HG03060 (cell line): ENCODE data around the gene RBMS3.
"Not testable (repeated sequence)": the region's sequence is repeated elsewhere in the genome, so short reads cannot be mapped to it uniquely, and the experiment has no call there.

Source experiments
- ATAC-seq: cut with Tn5 transposase; IDR thresholded peaks from one replicate; pipeline ENCODE4 v1.9.1; 2021; ENCODE audit warnings: low read depth, moderate number of reproducible peaks; ENCODE audit not compliant: unreplicated experiment

Gene RBMS3

DNA sequence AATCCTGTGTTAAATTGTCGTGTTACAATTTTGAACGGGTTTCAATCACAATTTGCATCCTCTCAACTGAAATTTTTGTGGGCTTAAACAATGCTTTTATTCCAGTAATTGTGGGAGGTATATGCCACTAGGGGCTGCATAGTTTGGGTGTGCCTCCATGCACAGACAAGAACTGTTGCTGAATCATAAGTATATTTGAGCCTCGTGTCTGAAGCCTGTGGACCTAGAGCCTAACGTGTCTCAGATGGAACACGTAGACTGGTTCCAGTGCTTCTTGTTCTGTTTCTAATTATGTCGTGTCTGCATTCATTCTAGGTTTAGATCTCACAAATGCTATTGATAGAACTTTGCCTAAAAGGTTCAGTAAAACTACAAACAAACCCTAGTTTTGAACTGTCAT, 363.4 kb downstream of the RBMS3 start:
- no peak for ATAC-seq

DNA sequence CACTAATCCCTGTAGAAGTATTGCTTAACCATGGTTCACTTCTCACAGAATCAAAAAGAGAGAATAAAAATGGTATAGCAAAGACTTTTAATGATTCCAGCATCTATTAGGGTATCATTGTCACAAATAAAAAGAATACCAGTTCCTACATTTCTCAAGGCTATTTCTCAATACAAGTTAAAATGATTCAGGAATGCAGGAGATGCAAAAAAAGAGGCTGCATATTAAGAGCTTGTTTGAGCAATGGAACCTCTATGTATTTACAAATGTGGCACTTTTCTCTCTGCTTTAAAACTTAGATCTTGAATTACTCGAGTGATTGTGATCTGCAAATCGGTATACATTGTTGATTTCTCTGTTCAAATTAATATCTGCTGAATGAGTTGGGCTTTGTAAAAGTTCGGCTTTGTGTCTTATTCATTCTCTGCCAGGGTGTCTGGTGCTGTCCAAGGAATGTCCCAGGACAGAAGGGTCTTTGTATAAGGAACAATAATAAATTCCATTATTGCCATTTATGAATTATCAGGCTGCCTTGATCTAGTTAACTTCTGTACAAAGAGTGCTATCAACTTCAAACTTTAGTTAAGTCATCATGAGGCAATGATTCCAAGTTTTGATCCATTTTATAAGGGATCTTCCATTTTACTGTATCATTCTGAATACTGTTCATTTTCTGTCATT, 364.2 kb downstream of the RBMS3 start:
- no peak for ATAC-seq

DNA sequence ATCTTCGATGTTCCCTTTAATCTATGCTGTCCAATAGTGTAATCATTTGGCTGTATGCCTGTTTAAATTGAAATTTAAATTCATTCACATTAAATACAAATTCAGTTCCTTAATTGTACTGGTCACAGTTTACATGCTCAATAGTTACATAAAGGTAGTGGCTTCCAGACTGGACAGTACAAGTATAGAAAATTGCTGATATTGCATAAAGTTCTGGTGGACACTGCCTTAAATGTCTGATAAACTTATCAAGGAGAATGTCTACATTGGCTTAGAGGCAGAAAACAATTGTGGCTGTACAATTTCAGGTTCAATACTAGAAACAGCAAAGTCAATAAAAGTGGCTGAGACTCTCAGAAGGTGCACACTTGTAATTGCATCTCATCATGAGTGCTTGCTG, 365.2 kb downstream of the RBMS3 start:
- ATAC-seq = no peak

DNA sequence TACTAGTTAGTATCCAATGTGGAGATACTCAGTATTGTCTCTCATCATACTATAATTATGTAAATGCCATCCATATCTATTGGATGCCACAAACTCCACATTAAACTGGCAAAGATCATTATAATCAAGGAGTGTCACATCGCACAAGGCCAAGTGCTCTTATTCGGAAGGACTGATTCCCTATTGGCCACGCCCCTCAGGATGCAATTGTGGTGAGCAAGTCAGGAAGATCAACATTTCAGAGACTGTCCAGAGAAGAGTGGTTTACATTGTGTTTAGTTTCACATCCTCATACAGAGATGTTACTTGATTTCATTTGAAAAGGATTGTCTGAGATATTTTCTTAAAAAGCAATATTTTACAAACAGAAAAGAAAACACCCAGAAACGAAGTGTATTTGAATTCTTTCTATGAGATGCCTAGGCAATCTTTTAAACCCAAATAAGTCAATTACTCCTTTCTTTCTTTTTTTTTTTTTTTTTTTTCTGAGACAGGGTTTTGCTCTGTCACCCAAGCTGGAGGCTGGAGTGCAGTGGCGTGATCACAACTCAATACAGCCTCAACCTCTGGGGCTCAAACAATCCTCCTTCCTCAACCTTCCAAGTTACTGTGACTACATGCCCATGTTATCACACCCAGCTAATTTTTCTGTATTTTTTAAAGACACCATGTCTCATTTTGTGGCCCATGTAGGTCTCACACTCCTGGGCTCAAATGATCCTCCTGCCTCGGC, 369.1 kb downstream of the RBMS3 start:
- ATAC-seq = peak; percentile 93

DNA sequence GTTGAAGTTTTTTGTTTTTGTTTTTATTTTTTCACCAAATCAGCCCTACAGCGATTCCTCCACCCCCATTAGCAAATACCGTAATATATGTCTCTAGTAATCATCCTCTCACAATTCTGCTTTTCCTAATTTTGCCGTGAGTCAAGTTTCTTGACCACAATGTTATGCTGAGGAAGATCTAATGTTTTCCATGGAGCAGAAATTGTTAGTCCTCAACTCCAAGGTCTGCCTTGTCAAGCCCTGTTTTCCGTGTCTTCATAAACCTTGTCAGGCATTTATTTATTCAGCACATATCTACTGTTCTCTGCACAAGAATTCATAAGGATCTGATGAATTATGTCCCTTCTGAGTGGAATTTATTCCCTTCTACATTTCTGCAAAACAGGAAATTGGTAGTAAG, 372.8 kb downstream of the RBMS3 start:
- no peak for ATAC-seq

DNA sequence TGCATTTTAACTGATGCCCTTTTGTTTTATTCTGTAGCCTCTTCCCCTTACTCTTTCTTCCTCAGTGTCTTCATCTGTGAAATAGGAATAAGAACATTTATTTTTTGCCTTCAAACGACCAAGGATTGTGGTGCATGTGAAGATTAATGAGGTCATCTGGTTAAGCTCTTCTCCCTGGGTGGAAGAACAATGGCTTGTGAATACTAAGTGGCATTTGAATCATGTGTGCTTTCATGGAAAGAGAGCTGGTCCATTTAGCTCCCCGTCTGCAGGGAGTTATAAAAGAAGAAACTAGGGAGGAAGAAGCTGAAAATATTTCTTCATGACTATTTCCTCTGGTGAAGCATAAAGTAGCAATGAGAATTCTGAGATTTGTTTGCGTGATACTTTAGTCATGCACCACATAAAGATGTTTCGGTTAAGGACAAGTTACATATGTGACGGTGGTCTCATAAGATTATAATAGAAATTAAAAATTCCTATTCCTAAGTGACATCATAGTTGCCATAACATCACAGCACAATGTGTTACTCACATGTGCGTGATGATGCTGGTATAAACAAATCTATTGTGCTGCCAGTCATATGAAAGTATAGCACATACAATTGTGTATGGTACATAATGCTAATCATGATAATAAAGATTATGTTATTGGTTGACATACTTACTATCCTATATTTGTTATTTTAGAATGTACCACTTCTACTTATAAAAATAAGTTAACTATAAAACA, 374.3 kb downstream of the RBMS3 start:
- ATAC-seq = no peak

DNA sequence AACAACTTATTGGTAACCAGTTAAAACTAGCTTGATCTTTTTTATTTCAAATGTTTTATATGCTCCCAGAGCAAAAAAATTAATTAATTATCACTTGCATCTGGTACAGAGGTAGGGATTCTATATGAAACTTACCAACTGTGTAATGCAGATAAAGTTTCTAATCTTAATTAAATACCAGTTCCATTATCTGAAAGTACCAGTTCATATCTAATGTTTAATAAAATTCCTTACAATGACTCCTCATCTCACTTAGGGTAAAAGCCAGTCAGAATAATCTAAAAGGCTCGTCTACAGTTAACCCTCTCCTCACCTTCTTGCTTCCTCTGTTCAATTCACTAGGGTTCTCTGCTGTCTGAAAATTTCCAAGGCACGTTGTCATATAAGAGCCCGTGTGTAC, 384.8 kb downstream of the RBMS3 start:
- ATAC-seq = no peak

DNA sequence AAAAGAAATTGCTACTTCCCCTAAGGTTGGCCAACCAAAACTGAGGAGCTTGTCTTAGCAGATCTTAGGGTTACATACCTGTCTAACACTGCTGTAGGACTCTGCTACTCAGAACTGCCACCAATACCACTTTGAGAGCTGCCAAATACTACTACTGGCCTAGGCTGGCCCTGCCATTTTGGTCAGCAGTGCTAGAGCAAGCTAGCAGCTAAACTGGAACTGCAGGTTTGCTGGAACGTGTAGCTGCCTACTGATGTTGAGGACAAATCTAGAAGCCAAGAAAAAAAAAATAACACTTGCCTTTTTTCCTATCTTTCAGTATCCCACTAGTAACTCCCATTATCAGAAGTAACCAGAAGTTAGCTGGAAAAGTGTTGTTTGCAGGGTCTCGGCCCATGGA, 387.4 kb downstream of the RBMS3 start:
- ATAC-seq = no peak

DNA sequence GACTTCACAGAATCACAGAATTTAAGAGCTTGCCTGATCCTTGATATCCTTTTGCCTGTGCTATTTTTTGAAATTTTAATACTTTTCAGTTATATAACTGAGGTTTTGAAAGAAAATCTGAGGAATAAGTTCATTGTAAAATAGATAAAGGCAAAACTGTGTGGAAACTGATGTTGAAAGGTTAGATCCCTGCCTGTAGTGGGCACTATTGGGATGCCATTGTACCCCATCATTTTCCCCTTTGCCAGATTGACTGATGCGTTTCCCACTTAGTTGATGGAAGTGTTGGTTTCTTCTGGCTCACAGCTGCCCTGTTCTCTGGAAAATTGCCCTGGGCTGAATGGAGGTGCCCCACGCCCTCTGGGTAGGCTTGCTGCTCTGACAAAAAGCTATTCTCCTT, 387.9 kb downstream of the RBMS3 start:
- ATAC-seq = no peak

DNA sequence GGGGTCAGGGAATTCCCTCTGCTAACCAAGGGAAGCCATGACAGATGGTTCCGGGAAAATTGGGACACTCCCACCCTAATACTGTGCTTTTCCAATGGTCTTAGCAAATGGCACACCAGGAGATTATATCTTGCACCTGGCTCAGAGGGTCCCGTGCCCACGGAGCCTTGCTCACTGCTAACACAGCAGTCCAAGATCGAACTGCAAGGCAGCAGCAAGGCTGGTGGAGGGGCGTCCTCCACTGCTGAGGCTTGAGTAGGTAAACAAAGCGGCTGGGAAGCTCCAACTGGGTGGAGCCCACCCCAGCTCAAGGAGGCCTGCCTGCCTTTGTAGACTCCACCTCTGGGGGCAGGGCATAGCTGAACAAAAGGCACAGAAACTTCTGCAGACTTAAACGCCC, 389.6 kb downstream of the RBMS3 start:
- not testable (repeated sequence) for ATAC-seq

DNA sequence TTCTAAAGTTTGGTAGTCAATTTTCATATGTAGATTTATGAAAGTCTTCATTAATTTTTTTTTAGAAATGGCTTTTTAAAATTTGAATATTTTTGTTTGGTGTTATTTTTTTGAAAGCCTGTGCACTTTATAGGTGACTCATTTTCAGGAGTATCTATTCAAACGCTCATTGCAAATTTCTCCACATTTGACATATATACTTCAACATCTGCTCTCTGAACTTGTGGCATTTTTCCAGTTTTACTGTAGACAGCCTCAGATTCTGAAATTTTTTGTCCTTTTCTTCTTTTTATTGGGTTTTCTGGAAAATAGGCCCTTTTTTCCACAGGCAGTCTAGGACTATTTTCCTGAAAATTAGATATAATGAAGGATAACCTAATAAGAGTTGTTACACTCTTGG, 396.6 kb downstream of the RBMS3 start:
- no peak for ATAC-seq

DNA sequence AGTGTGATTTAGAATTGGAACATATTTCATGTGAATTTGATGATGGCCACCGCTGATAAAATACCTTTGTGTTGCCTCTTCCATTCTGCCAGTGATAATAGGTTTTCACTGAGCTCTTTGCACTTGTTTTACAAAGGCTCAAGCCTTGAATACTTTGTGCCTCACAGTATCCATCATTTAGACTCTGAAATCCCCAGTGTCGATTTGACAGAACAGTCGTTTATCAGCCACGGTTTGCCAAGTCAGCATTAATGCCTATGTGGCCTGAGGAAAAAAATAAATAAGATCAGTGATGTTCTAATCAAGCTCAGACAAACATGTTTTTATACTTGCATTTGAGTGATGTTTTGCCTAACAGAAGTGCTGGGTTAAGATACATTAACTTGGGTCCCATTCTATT, 399.1 kb downstream of the RBMS3 start:
- ATAC-seq = no peak

DNA sequence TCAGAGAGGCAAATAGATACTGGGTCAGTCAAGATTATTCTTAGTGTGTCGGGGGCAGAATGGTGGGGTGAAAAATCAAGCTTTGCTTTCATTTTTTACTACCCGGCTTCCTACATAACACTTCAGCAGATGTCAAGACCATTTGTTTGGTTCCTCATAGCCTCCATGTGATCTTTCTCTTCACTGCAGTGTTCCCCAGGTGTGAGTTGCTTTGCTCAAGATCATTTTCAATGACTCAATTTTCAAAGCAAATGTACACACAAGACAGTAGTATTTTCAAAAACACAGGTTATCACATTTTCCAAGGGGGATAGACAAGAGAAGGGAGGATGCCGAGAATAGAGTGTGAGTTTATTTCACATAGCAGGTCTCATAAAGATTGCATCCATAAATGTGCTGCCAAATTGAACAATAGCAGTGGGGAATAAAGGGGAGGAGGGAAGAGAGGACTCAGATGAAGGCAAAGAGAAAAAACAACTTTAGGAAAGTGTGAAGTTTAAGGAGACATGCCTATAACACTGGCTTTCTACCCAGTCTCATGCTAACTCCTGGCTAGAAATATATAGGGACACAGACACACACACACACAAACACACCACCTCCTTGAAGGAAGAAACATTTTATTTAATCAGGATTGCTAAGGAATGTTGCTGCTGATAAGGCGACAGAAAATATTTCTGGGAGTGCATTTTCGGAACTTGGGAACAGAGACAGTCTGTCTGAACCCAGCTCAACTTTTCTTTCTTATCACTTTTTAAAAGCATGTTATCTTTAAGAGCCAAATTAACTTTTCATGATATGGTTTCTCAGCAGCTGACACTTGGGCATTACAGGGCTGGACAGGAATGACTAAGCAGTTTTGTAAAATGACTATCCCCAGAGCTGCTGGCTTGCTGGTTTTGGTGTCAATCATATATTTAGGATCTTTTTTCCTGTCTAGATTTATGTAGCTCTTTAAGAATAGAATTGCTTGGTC, 402.4 kb downstream of the RBMS3 start:
- peak; percentile 49 for ATAC-seq

DNA sequence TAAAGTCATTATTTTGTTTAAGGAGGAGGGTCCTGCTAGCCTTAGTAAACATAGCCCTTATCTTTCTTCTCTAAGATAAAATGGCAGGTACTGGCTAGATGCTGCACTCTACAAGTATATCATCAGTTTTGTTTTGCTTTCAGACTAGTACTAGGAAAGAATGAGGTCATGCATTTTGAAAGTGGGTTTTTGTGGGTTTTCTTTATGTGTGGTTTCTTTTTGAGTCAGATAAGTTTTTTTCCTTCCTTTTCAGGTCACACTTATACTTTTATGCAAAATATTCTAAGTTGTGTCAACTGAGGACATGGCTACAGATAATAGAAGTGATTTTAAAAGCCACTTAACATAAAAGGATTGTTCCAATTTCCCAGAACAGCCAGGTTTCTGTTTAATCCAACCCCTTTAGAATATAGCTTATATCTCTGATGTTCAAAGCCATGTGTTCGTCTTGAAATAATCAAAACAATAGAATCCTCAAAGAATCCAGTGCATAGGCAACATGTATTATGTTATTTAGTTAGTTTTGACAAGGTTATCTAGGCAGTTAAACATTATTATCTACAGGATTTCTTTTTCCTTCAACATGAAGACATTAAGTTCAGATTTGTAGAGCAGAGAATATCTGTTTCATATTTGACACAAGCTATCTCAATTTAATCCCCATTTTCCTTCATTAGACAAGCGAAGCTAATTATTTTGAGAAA, 406.2 kb downstream of the RBMS3 start:
- ATAC-seq = peak; percentile 98

DNA sequence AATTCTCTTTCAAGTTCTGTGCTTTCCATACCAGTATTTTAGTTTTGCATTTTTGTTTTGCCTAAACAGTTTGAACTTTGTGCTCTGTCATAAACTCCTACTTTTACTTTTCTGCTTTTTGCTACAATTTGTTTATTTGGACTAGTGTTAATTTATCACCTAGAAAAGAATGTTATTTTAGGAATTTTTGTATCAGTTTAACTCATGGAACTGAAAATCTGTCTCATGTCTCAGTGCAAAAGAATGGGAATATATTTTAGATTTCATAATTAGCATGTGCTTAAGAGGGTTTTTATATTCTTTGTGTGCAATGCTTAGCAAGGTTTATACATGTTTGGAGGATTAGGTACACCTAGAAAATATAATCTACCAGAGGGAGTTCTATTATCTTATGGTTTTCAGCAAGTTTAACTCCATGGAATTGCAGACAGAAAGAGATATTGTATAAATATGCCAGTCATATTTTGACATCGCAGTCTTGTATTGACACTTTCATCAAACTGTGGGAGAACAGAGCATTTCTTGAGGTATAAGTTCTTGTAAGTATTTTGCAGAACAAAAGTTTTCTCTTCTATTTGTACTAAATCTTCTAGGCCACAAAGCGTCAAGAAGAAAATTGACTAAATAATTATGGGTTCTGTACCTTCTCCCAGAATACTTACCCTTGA, 409.9 kb downstream of the RBMS3 start:
- ATAC-seq = no peak

DNA sequence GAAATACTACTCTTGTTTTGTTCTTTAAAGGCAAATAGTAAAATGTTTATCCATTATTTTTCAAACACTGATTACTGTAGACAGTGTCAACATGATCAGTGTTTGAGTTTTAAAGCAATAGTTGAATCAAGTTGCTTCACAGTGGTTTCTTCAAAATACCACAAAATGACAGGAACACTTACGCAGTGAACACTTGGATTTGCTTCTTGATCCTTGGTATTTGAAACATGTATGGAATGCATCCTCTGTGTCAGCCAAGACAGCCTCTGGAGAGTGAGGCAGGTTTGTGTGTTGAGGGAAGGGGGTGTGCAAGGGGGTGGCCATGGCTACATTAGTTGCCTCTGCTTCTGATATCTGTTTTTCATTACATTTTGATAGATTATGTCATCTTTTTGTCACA, 413.0 kb downstream of the RBMS3 start:
- no peak for ATAC-seq

DNA sequence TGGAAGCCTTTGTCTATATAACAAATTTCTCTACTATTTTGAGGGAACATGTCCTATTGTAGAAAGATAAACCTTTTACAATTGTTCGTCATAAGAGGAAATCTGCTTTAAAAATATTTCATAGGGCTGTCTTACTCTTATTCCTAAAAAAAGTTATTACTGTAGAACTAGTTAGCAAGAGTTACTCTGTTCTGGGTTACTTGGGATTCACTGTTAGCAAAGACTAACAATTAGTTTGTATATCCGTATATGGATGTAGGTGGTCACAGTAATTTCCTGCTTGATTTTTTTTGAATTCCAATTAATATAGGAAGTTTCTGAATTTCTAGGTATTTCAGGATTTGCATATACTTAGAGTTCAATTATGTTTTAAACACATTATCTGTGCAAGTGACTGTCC, 413.5 kb downstream of the RBMS3 start:
- ATAC-seq = no peak

DNA sequence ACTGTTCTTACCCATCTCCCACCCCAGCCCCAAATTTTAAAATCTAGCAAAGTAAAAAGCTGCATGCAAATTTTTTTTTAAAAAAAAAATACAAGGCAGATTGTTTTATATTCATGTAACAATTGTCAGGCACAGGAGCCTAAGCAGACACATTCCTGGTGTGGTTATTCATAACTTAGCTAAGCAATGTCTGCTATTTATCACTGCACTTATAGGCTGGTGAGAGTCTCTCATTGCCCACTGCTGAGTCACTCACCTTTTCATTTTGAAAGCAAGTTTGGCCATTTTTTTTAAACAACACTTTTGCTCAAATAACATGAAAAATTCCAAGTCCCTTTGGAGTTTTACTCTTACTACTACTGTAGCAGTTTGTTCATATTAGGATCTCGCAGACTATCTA, 413.9 kb downstream of the RBMS3 start:
- no peak for ATAC-seq

DNA sequence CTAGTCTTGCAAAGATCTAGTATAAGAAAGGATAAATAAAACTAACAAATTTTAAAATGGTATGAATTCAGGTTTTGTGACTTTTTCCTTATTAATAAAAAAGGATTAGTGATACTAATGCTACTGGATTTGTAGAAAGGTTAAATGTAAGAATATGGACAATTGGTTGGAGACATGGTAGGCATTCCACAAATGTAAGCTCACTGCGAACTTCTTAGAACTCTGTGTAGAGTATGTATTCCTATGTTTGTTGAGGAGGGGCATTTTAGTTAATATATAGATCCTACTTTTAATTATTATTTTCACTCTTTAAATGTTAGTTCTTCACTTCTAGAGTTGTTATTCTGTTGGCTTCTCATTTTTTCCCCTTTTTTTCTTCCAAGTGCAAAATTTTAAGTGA, 414.3 kb downstream of the RBMS3 start:
- no peak for ATAC-seq
